GM18868 (cell line): ENCODE data around the gene CSNK2B.

Source experiments
- ATAC-seq: cut with Tn5 transposase; IDR thresholded peaks from one replicate; pipeline ENCODE4 v1.9.1; 2021; ENCODE audit warnings: mild to moderate bottlenecking, moderate library complexity; ENCODE audit not compliant: unreplicated experiment

CSNK2B gene

DNA sequence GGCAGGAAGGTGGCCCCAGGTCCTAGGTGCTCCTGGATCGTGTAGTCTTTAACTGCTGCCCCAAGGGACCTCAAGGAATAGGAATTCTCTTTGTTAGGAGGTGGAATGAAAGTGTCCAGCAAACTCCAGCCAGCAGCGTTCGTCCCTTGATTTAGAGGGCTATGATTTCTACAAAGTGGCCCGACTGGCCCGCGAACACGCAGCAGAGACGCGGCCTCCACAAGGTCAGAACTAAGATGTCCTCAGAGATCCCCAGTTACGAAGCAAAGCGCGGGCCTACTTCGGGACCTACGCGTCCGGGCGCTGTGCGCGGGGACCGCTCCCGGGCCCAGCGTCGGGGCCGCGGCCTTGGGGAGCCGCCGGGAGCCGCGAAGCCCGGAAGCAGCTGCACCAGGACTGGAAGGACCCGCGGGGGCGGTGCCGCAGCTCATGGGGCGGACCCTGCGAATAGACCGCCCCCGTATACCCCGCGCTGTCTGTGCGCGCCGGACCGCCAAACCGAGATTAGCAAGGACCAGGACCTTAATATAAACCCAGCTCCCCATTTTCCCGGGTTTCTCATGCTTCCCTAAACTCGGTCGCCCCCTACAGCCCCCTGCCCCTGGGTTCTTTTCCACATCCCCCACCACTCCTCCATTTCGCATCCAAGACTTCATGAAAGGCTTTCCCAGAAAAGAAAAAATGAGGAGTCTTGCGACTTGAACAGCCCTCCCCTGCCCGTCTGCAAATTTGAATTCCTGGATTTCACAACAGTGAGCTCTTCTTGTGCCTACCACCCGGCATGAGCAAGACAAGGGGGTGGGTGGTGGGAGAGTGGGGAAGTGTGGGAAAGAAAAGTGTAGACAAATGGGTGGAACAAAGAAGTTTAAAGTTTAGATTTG lies 5.3 kb upstream of the CSNK2B start, which contains the start of gene C6orf47:
Gene C6orf47 (minus strand): TSS at position 398 of the 881 bp plus-strand sequence. CDS start 831 bp downstream, outside the sequence.
- ATAC-seq, result peak; percentile 62

DNA sequence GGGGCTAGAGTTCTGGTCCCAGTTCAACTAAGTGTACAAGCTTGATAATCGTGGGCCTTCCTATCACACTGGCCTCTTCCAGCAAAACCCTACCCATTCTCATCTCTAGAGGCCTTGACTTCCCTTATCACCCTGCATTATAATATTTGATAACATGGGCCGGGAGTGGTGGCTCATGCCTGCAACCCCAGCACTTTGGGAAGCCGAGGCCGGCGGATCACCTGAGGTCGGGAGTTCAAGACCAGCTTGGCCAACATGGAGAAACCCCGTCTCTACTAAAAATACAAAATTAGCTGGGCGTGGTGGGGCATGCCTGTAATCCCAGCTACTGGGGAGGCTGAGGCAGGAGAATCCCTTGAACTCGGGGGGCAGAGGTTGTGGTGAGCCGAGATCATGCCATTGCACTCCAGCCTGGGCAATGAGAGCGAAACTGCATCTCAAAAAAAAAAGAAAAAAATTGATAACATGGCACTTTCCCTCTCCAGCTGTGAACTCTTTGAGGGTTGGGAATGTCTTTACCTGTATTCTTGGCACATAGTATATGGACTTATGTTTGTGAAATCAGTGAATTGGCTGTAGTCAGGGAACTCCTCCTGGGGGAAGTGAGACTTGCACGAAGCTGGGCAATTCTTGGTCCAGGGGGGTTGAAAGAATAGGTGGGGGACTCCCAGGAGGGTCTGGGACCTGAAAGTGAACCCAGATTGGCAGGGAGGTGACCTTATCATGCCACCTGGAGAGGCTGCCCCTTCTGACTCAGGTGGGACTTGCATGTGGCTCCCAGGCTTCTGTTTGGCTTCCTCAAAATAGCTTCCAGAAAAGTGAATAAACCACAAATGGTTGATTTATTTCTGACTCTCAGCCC lies 4.4 kb upstream of the CSNK2B start:
- ATAC-seq, result no peak

DNA sequence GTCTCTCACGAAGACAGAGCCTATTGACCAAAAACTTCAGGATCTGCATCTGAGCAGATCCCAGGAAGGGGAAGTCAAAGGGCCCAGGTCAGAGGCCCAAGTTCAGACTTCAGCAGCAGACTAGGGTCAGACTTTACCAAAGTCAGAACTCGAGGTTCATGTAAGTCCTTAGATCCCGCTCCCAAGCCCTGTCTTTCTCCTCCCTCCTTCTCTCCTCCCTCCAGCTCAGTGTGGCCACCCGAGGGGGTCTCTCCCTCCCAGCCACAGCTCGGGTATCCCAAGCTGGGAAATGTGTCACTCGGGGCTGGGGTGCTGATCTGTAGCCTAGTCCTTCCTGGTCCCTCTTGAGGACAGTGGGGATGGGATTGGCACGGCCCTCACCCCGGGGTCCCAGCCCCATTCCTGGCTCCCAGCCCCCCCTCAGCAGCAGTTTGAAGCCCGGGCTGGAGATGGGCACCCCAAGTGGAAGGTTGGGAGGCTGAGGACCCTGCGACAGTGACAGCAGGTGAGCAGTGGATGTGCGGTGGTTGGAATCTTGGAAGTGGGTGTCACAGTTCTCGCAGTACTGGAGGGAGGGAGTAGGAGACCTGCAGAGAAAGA lies 3.7 kb upstream of the CSNK2B start:
- no peak for ATAC-seq

DNA sequence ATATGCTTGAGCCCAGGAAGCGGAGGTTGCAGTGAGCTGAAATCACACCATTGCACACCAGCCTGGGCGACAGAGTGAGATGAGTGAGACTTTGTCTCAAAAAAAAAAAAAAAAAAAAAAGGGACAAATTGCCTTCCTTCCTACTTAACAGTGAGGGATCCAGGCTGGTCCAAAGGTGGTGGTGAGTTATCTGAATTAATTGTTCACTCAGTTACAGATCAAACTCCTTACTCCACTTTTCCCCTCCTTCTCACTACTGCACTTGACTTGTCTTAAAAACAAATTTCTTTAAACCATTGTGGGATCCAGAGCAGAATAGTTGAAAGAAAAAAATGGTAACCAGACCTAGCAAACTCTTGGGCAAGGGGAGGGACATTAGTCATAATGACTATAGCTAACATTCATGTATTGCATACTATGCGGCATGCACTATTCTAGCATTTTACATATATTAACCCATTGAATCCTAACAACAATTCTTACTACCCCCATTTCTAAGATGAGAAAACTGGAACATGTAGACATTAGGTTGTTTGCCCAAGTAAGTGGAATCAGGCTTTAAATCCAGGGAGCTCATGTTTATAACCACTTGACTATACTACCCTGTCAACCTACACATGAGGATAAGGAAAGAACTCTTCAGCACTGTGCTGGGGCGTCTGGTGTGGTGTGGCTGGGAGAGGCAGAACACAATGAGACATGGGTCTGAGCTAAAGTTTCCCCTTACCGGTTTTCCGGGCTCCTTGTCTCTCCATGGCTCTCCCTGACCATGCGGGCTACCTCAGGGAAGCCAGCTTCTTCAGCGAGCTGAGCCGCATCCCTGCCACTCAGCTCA lies 2.5 kb upstream of the CSNK2B start:
- ATAC-seq, result no peak

DNA sequence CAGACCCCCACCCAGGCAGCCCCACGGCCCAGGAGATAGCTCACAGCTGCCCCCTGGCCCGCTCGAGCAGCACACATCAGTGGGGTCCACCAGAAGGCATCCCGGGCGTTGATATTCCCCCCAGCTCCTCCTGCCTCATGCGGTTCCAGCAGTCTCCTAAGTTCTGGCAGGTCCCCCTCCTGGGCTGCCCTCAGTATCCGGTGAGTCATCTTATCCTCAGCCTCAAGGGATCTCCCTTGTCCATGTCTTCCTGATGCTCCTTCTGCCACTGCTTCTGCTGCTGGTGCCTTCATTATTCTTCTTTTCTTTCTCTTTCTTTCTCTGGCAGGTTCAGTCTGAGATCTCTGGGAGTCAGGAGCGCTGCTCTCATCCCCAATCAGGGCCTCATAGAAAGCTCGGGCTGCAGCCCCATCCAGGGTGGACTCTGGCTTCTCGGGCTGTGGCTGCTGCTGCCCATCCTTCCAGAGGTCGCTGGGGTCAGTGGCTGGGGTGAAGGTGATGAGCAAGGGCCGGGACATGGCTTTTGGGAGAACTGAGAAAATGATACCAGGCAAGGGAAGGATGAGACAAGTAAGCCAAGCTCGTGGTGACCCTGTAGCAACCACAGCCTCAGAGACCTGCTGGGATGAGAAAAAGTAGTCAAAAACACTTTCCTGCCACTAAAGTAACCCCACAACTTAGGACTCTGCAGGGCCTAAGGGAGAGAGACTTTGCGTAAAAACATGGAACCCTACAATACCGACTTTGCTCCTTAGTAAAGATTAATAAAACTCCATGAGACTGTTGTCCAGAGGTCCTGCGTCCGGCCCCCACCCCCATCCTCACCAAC lies 1.7 kb upstream of the CSNK2B start:
- ATAC-seq, result no peak

DNA sequence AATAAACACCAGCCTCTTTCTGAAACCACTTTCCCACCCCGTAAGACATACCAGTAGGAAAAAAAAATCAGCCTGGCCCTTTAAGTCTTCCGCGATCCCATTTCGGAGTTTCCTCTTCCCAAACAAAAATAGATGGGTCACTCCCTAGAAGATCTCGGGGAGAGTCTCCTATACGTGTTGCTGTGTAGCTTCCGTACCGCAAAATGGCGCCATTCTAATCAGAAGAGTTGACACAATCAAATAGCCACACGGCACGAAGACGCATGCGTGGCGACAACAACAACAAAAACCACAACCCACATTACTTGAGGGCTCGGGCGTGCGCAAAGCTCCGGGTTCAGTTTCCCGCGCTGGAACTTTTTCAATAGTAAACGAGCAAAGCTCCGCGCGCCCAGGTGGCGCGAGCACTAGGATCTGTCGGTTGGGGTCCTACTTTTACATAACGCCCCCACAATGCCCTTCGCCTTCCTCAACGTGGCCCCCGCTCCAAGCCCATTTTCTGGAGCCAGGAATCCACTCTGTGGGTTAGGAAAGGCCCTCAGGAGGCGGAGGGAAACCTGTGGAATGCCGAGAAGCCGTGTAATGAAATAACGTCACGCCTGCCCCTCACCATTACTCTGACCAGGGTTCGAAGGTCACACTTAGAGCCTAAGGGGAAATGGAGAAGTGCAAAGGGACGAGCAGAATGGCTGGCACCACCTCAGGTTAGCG lies 935 bp upstream of the CSNK2B start, which contains the start of gene GPANK1:
Gene GPANK1 (minus strand): TSS at position 208 of the 711 bp plus-strand sequence. CDS start 519 bp downstream, outside the sequence.
- peak; percentile 31 for ATAC-seq

DNA sequence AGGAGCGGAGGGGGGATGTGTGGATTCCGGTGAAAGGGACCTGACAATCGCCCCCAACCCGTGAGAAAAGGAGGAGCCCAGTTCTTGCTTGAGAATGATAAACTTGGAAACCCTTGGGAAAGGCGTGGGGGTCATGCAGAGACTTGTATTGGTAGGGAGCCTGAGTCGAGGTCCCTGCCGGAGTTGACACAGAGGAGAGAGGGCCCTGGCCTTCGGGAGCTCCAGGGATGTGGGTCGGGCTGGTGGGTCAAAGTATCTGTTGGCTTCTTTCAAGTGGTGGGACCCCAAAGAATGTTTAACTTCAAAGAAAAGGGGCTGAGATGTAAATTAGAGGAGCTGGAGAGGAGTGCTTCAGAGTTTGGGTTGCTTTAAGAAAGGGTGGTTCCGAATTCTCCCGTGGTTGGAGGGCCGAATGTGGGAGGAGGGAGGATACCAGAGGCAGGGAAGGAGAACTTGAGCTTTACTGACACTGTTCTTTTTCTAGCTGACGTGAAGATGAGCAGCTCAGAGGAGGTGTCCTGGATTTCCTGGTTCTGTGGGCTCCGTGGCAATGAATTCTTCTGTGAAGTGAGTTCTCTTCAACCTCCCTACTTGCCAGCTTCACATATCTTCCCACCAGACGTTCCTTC lies 571 bp downstream of the CSNK2B start:
- no peak for ATAC-seq

DNA sequence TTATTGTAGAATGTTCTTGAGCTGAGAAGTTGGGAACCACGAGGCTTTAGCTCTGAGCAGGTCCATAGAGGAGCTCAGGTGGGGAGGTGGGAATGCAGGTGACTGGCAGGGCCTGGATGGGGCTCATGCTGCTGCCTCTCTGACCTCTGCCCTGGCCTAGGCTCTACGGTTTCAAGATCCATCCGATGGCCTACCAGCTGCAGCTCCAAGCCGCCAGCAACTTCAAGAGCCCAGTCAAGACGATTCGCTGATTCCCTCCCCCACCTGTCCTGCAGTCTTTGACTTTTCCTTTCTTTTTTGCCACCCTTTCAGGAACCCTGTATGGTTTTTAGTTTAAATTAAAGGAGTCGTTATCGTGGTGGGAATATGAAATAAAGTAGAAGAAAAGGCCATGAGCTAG lies 3.8 kb downstream of the CSNK2B start, which contains the start of gene LY6G5B:
Gene LY6G5B (plus strand): TSS at position 301 of the 400 bp plus-strand sequence. CDS start 975 bp downstream, outside the sequence.
- ATAC-seq, result no peak

DNA sequence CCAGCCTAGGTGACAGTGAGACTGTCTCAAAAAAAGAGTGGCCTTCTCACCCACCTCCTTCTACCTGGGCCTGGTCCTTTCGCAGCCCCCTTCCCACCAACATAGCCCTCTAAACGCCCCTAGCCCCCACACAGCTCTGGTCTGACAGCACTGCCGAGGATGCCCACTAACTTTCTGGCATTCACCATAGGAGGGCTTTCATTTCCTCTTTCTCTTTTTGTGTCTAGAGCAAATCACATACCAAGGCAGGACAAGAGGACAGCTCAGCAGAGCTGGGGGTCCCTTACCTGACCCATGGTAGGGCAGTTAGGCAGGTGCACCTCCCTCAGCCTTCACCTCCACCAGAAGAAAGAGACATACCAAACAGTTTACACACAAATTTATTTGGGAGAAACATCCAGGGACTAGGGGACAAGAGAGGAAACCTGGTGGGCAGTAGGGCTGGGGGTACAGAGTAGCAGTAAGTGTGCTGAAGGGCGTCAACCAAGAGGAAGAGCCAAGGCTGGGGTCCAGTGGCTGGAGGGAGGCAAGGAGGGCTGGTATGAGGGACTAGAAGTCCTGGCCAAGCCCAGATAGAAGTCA lies 10.5 kb downstream of the CSNK2B start:
- no peak for ATAC-seq

DNA sequence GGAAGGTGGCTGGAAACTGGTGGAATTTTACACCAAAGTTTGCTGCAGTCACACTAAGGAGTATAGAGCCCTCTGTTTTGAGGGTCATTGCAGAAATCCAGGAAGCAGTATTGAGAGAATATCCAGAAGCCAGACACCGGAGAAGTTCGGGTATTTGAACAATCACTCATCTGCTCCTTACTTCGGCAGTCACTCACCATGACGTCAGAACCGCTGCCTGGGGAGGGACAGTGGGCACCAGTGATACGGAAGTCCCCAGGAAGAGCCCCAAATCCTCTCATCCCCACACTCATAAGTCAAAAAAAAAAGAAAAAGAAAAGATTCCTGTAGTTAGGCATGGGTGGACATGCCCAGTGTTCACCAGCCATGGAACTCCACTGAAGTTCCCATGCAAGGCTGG lies 11.0 kb downstream of the CSNK2B start:
- no peak for ATAC-seq

DNA sequence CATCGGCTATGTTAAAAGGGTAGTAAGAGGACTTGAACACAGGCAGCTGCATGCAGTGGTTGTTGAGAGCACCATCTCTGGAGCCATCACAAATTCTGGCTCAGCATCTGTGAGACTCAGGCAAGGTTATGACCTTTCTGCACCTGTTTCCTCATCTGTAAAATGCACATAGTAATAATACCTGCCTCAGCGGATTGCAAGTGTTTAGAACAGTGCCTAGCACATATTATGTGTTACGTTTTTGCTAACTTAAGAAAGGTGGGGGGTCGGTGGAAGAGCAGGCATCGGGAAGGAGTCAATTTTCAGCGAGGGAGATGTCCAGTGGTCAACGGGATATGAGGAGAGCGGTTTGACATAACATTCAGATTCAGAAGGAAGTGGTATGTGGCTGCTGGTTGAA lies 12.1 kb downstream of the CSNK2B start:
- no peak for ATAC-seq

DNA sequence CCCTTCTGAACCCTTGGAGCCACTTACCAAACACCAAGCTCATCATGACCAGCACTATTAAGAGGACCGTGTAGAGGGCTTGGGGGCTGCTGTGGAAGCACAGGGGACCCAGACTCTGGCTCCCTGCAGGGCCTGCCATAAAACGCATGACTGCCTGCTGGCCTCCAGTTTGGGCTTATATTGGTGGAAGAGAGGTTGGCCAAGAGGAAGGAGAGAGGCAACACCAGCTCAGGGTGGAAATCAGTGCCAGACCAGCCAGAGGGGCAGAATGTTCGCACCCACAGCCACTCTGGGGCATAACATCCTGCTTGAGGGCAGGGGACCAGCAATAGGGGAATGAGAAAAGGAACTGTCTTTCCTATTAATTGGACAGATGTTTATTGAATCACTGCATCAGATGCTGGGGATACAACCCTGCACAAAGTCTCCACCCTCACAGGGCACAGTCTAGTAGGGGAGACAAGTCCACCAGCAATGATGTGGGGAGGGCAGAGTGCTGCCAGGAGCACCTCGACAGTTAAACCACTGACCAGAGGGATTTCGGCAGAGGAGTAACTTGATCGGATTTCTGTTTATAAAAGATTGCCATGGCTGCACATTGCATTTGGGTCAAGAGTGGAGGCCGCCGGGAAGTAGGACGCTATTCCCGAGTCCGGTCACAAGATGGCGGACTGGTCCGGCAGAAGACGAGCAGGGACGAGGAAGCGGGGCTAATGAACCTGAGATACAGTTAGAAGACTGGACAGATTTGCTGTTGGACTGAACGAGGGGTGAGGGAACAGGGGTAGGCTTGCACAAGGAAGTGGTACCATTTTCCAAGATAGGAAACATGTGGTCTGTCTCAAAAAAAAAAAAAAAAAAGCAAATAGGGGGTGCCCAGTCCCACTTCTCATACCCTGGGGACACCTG lies 14.6 kb downstream of the CSNK2B start, which contains the start of gene LY6G5C:
Gene LY6G5C (minus strand): TSS at position 842 of the 909 bp plus-strand sequence. CDS start 694 bp downstream, at position 148.
- ATAC-seq, result no peak

DNA sequence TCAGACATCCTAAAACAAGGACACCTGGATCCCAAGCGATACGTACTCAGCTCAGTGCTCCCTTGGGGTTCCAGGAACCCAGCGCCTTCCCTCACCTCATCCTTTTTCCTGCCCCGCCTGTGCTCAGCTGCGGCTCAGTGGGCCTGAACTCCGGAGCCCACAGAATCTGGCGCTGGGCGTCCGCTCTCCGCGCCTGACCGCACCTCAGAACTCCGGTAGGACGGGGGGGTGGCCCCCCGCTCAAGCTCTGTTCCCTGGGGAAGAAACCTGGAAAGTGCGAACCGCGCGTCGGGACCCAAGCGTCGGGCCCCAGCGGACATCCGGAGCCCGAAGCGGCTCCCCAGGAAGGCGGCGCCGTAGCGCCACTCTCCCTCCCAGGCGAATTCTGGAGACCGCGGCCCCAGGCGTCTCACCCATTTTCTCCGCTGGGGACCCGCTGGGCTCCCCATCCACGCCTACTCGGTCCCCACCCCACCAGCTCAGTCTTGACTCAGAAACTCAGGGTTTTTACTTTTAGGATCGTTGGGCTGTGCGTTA lies 15.3 kb downstream of the CSNK2B start:
- no peak for ATAC-seq

DNA sequence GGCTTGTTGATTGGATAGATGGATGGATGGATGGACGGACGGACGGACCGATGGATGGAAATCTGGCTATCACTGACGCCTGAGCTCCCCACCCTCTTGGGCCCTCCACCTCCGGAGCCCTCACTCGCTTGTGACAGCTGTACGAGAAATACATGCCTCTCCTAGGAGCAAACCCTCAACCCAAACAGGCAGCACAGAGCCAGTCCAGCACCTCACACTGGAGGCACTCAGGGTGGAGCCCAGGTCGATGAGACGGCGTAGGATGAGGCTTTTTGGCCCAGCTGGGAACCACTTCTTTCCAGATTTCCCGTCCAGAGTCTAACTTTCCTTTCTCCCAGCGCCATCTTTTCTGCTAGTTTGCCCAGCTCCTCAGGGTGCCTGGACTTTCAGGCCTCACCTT lies 17.7 kb downstream of the CSNK2B start:
- ATAC-seq, result no peak

DNA sequence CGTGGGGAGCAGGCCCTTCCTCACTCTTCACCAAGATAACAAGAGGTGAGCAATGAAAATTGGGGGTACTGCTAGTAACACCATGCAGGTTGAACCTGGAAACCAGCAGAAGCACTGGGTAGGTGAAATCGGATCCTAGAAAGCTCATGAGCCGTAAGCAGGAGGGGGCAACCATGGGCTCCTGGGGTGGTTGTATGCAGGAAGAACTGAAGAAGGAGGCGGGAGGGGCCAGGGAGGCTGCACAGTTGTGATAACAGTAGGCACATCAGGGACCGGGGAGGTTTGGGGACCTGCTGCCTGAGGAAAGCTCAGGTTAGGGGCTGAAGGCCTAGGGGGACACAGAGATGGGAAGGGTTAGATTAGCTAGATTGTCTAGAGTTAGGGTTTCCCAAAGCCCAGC lies 20.6 kb downstream of the CSNK2B start:
- ATAC-seq, result no peak

DNA sequence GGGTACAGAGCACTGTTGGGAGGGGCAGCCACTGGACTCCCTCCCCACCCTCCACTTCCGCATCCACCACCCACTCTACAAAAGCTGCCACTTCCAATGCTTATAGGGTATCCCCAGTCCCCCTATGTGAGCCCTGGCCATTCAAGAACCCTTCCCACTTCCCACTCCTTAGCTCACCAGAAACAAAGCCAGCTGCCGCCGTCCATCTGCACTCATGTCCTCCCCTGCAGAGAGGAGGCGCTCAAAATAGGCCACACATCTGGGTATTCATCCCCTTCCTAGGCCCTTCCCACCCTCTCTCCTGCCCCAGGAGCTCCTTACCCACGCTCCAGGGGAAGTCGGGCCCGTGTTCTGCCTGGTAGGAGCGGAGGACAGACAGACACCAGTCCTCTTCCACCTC lies 21.4 kb downstream of the CSNK2B start:
- no peak for ATAC-seq
